Measurements from ENCODE around the gene TMEM11. TPM values are rescaled to one million over a fixed set of nuclear protein-coding genes. Genes with fewer than 3 reads are reported as not detected.

TMEM11 gene
- total RNA-seq, 4 donors from 2014 or later: 16.2 to 27.6 (median 21.5) TPM

DNA sequence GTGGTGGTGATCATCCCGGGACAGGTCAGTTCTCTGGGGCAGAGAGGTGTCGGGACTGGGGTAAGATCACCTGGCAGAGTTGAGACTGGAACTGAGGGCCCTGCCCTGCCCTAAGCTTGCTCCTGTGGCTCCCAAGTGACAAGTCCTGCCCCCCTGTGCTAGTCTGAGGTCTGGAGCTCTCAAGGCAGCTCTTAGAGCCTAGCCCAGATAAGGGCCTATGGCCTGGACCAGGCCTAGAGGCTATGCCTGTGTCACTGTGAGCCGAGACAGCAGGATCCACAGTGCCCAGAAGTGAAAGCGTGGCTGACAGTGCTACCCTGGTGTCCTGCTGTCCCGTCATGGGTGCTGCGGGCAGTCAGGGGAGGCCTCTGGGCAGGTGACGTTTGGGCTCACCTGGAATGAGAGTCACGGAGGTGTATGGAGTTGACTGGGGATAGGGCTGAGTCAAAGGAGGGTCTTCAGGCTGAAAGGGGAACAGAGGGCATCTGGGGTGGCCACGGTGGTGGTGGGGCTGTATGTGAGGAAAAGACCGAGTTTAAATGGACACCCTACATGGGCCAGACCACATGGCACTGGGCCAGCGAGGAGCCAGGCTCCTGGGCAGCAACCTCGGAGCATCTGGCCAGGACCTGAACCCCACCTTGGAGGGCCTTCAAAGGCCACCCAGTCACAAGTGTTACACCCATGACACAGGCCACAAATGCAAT is 33.7 kb upstream of the TMEM11 start:
- no peak for DNase-seq (ENCODE audit: low spot score in 2 of 2)
- peaks cover 0 to 23% (median 0%) of the 10 kb centered on the region in 3 donors for H3K36me3 ChIP-seq
- H3K27ac ChIP-seq: no peak overlapping the region
- H3K4me3 ChIP-seq: no peak overlapping the region
- TF ChIP-seq EP300 (IDR thresholded peaks at IDR 0.05) (no peak), POLR2A (IDR thresholded peaks at IDR 0.05) (no peak)
- TF ChIP-seq, protein P1, sequence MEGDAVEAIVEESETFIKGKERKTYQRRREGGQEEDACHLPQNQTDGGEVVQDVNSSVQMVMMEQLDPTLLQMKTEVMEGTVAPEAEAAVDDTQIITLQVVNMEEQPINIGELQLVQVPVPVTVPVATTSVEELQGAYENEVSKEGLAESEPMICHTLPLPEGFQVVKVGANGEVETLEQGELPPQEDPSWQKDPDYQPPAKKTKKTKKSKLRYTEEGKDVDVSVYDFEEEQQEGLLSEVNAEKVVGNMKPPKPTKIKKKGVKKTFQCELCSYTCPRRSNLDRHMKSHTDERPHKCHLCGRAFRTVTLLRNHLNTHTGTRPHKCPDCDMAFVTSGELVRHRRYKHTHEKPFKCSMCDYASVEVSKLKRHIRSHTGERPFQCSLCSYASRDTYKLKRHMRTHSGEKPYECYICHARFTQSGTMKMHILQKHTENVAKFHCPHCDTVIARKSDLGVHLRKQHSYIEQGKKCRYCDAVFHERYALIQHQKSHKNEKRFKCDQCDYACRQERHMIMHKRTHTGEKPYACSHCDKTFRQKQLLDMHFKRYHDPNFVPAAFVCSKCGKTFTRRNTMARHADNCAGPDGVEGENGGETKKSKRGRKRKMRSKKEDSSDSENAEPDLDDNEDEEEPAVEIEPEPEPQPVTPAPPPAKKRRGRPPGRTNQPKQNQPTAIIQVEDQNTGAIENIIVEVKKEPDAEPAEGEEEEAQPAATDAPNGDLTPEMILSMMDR (IDR thresholded peaks at IDR 0.05): no peak
- no peaks in the 10 kb centered on the region for H3K9me3 ChIP-seq
- H3K27me3 ChIP-seq: no peaks in the 10 kb centered on the region
- WGBS, 2 donors: 86 to 92% methylated on average over 11 of the region's 12 CpGs
- H3K4me1 ChIP-seq: peaks cover 0 to 36% (median 21%) of the 10 kb centered on the region in 4 donors

DNA sequence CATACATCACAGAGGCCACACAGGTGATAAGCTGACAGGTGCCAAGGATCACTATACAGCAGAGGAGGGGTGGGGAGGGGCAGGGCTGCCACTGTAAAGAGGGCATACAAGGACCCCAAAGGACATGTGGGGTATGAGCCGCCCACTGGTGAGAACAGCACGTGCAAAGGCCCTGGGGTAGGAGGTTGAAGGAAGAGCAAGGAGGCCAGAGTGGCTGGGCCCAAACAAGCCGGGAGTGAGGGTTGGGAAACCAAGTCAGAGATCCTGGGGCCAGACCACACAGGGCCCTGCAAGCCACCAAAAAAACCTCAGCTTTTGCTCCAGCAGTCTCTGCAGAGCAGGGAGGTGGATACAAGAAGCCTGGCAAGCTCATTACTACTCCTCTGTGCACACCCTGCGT is 32.7 kb upstream of the TMEM11 start:
- DNase-seq (ENCODE audit: low spot score in 2 of 2): no peak
- Histone ChIP-seq H3K36me3 (peaks cover 0 to 33% (median 0%) of the 10 kb centered on the region in 3 donors), H3K27ac (no peak overlapping the region), H3K4me3 (no peak overlapping the region), H3K4me1 (peaks cover 0 to 36% (median 11%) of the 10 kb centered on the region in 4 donors), H3K27me3 (no peaks in the 10 kb centered on the region), H3K9me3 (no peaks in the 10 kb centered on the region)
- 92 to 93% methylated on average over 4 of the region's 4 CpGs for whole genome bisulfite sequencing, 2 donors
- TF ChIP-seq, protein P1 (IDR thresholded peaks at IDR 0.05): no peak
- TF ChIP-seq EP300 (IDR thresholded peaks at IDR 0.05) (no peak), POLR2A (IDR thresholded peaks at IDR 0.05) (no peak)

DNA sequence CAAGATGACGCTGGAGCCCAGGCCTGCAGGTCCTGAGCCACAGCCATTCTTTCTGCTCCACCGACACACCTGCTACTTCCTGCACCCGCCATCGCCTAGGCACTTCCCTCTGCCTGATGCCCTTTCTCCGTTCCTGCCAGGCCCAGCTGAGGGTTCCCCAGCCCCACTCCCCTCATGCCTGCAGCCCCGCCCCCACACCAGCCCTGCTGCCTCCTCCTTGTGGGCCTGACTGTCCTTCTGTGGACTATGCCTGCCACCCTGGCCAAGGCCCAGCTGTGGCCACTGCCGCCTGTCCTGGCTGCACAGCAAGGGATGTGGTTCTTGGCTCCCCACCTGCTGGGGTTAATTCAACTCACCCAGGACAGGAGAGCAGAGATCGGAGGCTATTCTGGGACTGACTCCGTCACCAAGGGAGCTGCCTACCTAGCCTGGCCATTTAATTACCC is 31.7 kb upstream of the TMEM11 start:
- no peak overlapping the region for H3K27ac ChIP-seq
- no peaks in the 10 kb centered on the region for H3K9me3 ChIP-seq
- no peak for DNase-seq (ENCODE audit: low spot score in 2 of 2)
- no peak for TF ChIP-seq POLR2A (IDR thresholded peaks at IDR 0.05)
- no peak for TF ChIP-seq EP300 (IDR thresholded peaks at IDR 0.05)
- TF ChIP-seq, protein P1 (IDR thresholded peaks at IDR 0.05): no peak
- WGBS, 2 donors: 68 to 75% methylated on average over 9 of the region's 9 CpGs
- H3K4me1 ChIP-seq: peaks cover 0 to 28% (median 1%) of the 10 kb centered on the region in 4 donors
- no peak overlapping the region for H3K4me3 ChIP-seq
- H3K27me3 ChIP-seq: no peaks in the 10 kb centered on the region
- peaks cover 0 to 41% (median 0%) of the 10 kb centered on the region in 3 donors for H3K36me3 ChIP-seq

DNA sequence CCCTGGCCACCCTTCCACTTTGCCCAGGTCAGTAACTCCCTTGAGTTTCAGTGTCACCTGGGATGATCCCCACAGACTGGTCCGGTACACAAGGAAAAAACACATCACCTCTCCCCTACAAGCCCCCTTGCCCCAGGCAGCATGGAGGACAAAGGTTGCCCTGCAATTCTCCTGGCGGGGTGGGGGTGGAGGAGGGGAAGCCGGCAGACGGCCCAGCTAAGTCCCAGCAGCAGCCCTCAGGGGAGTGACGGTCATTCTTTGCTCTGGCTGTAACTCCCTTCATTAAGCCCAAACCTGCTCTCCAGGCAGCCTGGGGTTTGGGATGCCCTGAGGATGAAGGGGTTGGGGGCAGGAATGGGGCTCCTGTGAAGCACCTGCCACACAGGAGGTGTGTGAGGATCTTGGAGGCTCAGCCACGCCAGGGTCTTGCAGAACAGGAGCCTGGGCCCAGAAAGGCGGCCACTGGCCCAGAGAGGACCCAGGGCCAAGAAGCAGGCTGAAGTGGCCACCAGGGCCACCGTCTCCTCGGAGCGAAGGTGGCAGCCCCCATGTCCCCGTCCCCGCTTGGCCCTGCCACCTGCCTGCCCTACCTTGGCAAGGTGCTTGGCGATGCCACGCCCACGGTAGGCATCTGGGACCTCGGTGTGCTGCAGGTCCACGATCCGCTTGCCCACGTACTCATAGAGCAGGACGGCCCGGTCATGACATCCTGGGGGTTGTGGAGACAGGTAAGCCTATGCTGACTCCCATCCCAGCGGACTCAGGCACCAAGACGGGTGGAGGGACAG is 29.7 kb upstream of the TMEM11 start:
- Histone ChIP-seq H3K9me3 (no peaks in the 10 kb centered on the region), H3K27ac (no peak overlapping the region), H3K27me3 (no peaks in the 10 kb centered on the region), H3K36me3 (peaks cover 0 to 41% (median 0%) of the 10 kb centered on the region in 3 donors), H3K4me3 (no peak overlapping the region), H3K4me1 (peaks cover 0 to 22% (median 0%) of the 10 kb centered on the region in 4 donors)
- 71 to 90% methylated on average over 15 to 17 of the region's 23 CpGs for WGBS, 2 donors
- no peak for TF ChIP-seq EP300 (IDR thresholded peaks at IDR 0.05)
- TF ChIP-seq, protein P1 (IDR thresholded peaks at IDR 0.05): no peak
- TF ChIP-seq POLR2A (IDR thresholded peaks at IDR 0.05): no peak
- no peak for DNase-seq (ENCODE audit: low spot score in 2 of 2)
